Germinal center (tissue), 1 donor: Measurements from ENCODE around the gene BACH2.
A peak's percentile ranks its signal among the peaks of the same experiment; 100 is the strongest.
"Not testable (repeated sequence)": the region's sequence is repeated elsewhere in the genome, so short reads cannot be mapped to it uniquely, and the experiment has no call there.

Source experiments
- DNase-seq: peaks from one replicate; pipeline ENCODE4 v3.0.0; 2012; ENCODE audit warnings: mixed read lengths, low spot score

The BACH2 gene

GRCh38 chr6:90157441-90157840 lies 139.2 kb downstream of the BACH2 start:
- no peak for DNase-seq

GRCh38 chr6:90156861-90157260 lies 139.8 kb downstream of the BACH2 start:
- no peak for DNase-seq

- no peak for DNase-seq
Measured at GRCh38 chr6:90154755-90155470, 141.7 kb downstream of the BACH2 start.

GRCh38 chr6:90151576-90152422 lies 144.8 kb downstream of the BACH2 start:
- DNase-seq: no peak

GRCh38 chr6:90149280-90149679 lies 147.4 kb downstream of the BACH2 start:
- no peak for DNase-seq

- no peak for DNase-seq
Measured at GRCh38 chr6:90148867-90149266, 147.8 kb downstream of the BACH2 start.

- peak; percentile 22 for DNase-seq
Measured at GRCh38 chr6:90146921-90147649, 149.6 kb downstream of the BACH2 start.

GRCh38 chr6:90146024-90146423 lies 150.6 kb downstream of the BACH2 start:
- no peak for DNase-seq

- no peak for DNase-seq
Measured at GRCh38 chr6:90144928-90145555, 151.6 kb downstream of the BACH2 start.

GRCh38 chr6:90144396-90144795 lies 152.2 kb downstream of the BACH2 start:
- no peak for DNase-seq

GRCh38 chr6:90140683-90141082 lies 156.0 kb downstream of the BACH2 start:
- no peak for DNase-seq

GRCh38 chr6:90139272-90139817 lies 157.3 kb downstream of the BACH2 start:
- no peak for DNase-seq

GRCh38 chr6:90136837-90137568 lies 159.6 kb downstream of the BACH2 start:
- no peak for DNase-seq

GRCh38 chr6:90136176-90136575 lies 160.5 kb downstream of the BACH2 start:
- DNase-seq: no peak

GRCh38 chr6:90135667-90136066 lies 161.0 kb downstream of the BACH2 start:
- DNase-seq: no peak

GRCh38 chr6:90133664-90134063 lies 163.0 kb downstream of the BACH2 start:
- not testable (repeated sequence) for DNase-seq

GRCh38 chr6:90131614-90132423 lies 164.8 kb downstream of the BACH2 start:
- DNase-seq: no peak

- no peak for DNase-seq
Measured at GRCh38 chr6:90131125-90131524, 165.5 kb downstream of the BACH2 start.

- not testable (repeated sequence) for DNase-seq
Measured at GRCh38 chr6:90128687-90129086, 168.0 kb downstream of the BACH2 start.

GRCh38 chr6:90127595-90127994 lies 169.0 kb downstream of the BACH2 start:
- DNase-seq: no peak
